B cell (primary cell): Measurements from ENCODE around the gene ERN1. TPM values are rescaled to one million over a fixed set of nuclear protein-coding genes. Genes with fewer than 3 reads are reported as not detected.

Experiments used
- ATAC-seq: fragments of 200-7000 bp; cut with Tn5 transposase; one replicate; pipeline ENCODE4 v1.10.0; 2021; ENCODE audit warnings: low read depth, mild to moderate bottlenecking, moderate number of reproducible peaks, moderate library complexity
- CTCF ChIA-PET: fragments of 350-600 bp; sonication (Branson Sonifier 250); formaldehyde crosslinking; loops from one replicate; lab custom pipeline; 2021; ENCODE audit warnings: antibody characterized with exemption, inconsistent platforms; lab: Charles Lee
- POLR2A ChIA-PET: fragments of 350-600 bp; sonication (Branson Sonifier 250); formaldehyde crosslinking; loops from one replicate; lab custom pipeline; 2021; ENCODE audit warnings: antibody characterized with exemption; lab: Charles Lee
- DNase-seq: peaks from one replicate; pipeline ENCODE4 v3.0.0; 2013
- H2AFZ ChIP-seq: 2 replicates; pipeline ENCODE4 v1.6.1; 2012; ENCODE audit warnings: mild to moderate bottlenecking, low read depth, low read length; ENCODE audit not compliant: insufficient read depth, poor library complexity, severe bottlenecking
- H3K27ac ChIP-seq, 2 donors: 1 replicate in 1 of 2; 2 replicates in 1 of 2; pipeline ENCODE4 v1.5.1; 2012 to 2013; ENCODE audit warnings: low read length in 2 of 2, mild to moderate bottlenecking in 2 of 2, moderate library complexity in 1 of 2
- H3K27me3 ChIP-seq, 4 experiments: fragments of 200-600 bp in 1 of 4; sonication (generic) in 1 of 4; replicated peaks in 1 of 4; 1 replicate in 2 of 4; 2 replicates in 2 of 4; pipeline versions ENCODE4 v1.6.1 to v1.7.0; 2013 to 2016; ENCODE audit warnings: low read length in 3 of 4, mild to moderate bottlenecking in 2 of 4, mixed read lengths in 1 of 4, moderate library complexity in 1 of 4; ENCODE audit not compliant: insufficient read depth in 4 of 4, control insufficient read depth in 3 of 4; ENCODE audit errors: control extremely low read depth in 1 of 4
- H3K36me3 ChIP-seq, 2 experiments: replicated peaks in 1 of 2; 1 replicate in 1 of 2; 2 replicates in 1 of 2; pipeline versions ENCODE4 v1.6.1 to v1.7.1; 2013; ENCODE audit warnings: low read length in 1 of 2; ENCODE audit not compliant: insufficient read depth in 2 of 2, control insufficient read depth in 1 of 2; ENCODE audit errors: control extremely low read depth in 1 of 2, extremely low read depth in 1 of 2
- H3K4me1 ChIP-seq, 2 donors: fragments of 200-600 bp in 1 of 2; sonication (generic) in 1 of 2; 1 replicate in 1 of 2; 2 replicates in 1 of 2; pipeline versions ENCODE4 v1.5.1 to v1.6.1; 2013 to 2017; ENCODE audit warnings: low read length in 2 of 2; ENCODE audit not compliant: control insufficient read depth in 2 of 2, insufficient read depth in 2 of 2
- H3K4me2 ChIP-seq: replicated peaks from 2 replicates; pipeline ENCODE3; 2012; ENCODE audit warnings: mild to moderate bottlenecking, low read depth, low read length; ENCODE audit not compliant: poor library complexity, severe bottlenecking
- H3K4me3 ChIP-seq, 5 experiments: fragments of 200-600 bp in 1 of 5; sonication (generic) in 1 of 5; 1 replicate in 3 of 5; 2 replicates in 2 of 5; pipeline versions ENCODE4 v1.5.1 to v1.7.0; 2011 to 2016; ENCODE audit warnings: low read length in 4 of 5, mild to moderate bottlenecking in 4 of 5, low read depth in 2 of 5, control low read depth in 1 of 5, moderate library complexity in 1 of 5; ENCODE audit not compliant: insufficient read depth in 1 of 5; ENCODE audit errors: control extremely low read depth in 1 of 5, extremely low read depth in 1 of 5
- H3K79me2 ChIP-seq: fragments of 200-600 bp; sonication (generic); one replicate; pipeline ENCODE4 v1.6.0; 2016; ENCODE audit warnings: low read length; ENCODE audit not compliant: control insufficient read depth, insufficient read depth
- H3K9ac ChIP-seq: fragments of 200-600 bp; sonication (generic); 2 replicates; pipeline ENCODE4 v1.6.1; 2017; ENCODE audit warnings: mild to moderate bottlenecking, low read length, moderate library complexity
- H3K9me3 ChIP-seq, 3 donors: one replicate each; pipeline versions ENCODE4 v1.6.1 to v1.7.1; 2013; ENCODE audit warnings: low read length in 2 of 3; ENCODE audit not compliant: control insufficient read depth in 2 of 3, insufficient read depth in 1 of 3; ENCODE audit errors: control extremely low read depth in 1 of 3
- H4K20me1 ChIP-seq: 2 replicates; pipeline ENCODE4 v1.6.0; 2012; ENCODE audit warnings: mild to moderate bottlenecking, low read length; ENCODE audit not compliant: insufficient read depth, control insufficient read depth, poor library complexity, severe bottlenecking
- H3K27ac Mint-ChIP-seq: one replicate; pipeline ENCODE4 v1.8.0; 2021; ENCODE audit warnings: mixed read lengths
- H3K27me3 Mint-ChIP-seq: one replicate; pipeline ENCODE4 v1.8.0; 2021; ENCODE audit warnings: mixed read lengths
- H3K4me1 Mint-ChIP-seq: one replicate; pipeline ENCODE4 v1.8.0; 2021; ENCODE audit warnings: mixed read lengths
- H3K4me3 Mint-ChIP-seq: one replicate; pipeline ENCODE4 v1.8.0; 2021; ENCODE audit warnings: mixed read lengths
- H3K9me3 Mint-ChIP-seq: one replicate; pipeline ENCODE4 v1.8.0; 2022; ENCODE audit warnings: mixed read lengths; ENCODE audit not compliant: insufficient read depth
- CTCF ChIP-seq: fragments of 200-600 bp; IDR thresholded peaks from one replicate; pipeline ENCODE4 v1.8.0; 2022; ENCODE audit warnings: antibody characterized with exemption, mild to moderate bottlenecking
- EZH2 ChIP-seq: IDR thresholded peaks from 2 replicates; pipeline ENCODE4 v1.6.1; 2012; ENCODE audit warnings: borderline replicate concordance, low read depth, mild to moderate bottlenecking, moderate library complexity, low read length; ENCODE audit not compliant: insufficient read depth, poor library complexity, severe bottlenecking
- WGBS: methylation state at CpG from one replicate; pipeline ENCODE4 v1.1.5; 2013; ENCODE audit warnings: missing lambda C conversion rate; ENCODE audit not compliant: insufficient coverage; 5-methylcytosine and 5-hydroxymethylcytosine counted together
- intact Hi-C: fragments of 100-400 bp; cut with micrococcal nuclease; formaldehyde crosslinking; loops from one replicate; pipeline ENCODE4 v1.10.0; 2022
- polyA plus RNA-seq: library from polyadenylated mRNA; depleted of rRNA; stranded (reverse); fragments of >200 nt; gene quantifications from 2 replicates; pipeline ENCODE4 v1.2.3, GENCODE V29; 2012
- total RNA-seq, 2 donors: library from RNA; stranded (reverse); fragments of 120-200 nt in 1 of 2; gene quantifications; 1 replicate in 1 of 2; 2 replicates in 1 of 2; pipeline versions ENCODE4 v1.2.3 to v1.2.4, GENCODE V29; 2013 to 2022

ERN1 gene
- total and polyA plus RNA-seq, 2 donors (not counting 1 experiment from before 2014, with no cell fraction given), result 7.0 to 19.4 TPM

GRCh38 chr17:64152428-64153125 is 22.6 kb upstream of the ERN1 start:
- Histone ChIP-seq H3K4me3 (no peak overlapping the region), H3K4me1 (no peaks in the 10 kb centered on the region), H3K4me2 (no peak overlapping the region), H3K9ac (no peak overlapping the region), H3K9me3 (no peaks in the 10 kb centered on the region), H2AFZ (no peak overlapping the region), H3K36me3 (peaks cover 1 to 3% of the 10 kb centered on the region in 2 experiments), H4K20me1 (no peaks in the 10 kb centered on the region), H3K27me3 (no peaks in the 10 kb centered on the region), H3K79me2 (no peaks in the 10 kb centered on the region), H3K27ac (no peak overlapping the region)
- WGBS, result 100% methylated on average over 2 of the region's 7 CpGs
- Mint-ChIP-seq H3K4me3 (no peak overlapping the region), H3K9me3 (no peaks in the 10 kb centered on the region), H3K27me3 (no peaks in the 10 kb centered on the region), H3K4me1 (no peaks in the 10 kb centered on the region), H3K27ac (no peak overlapping the region)
- no peak for TF ChIP-seq CTCF
- no peak for TF ChIP-seq EZH2
- POLR2A ChIA-PET, result no interaction called here
- intact Hi-C loops, result no loop called here
- CTCF ChIA-PET, result interaction anchor here (1.3 kb wide), 1 partner anchor 19 kb away, joined by 3 read pairs; no protein-coding TSS in a partner anchor
- ATAC-seq, result no peak
- DNase-seq, result no peak

- Histone ChIP-seq H2AFZ (no peak overlapping the region), H3K27me3 (no peaks in the 10 kb centered on the region), H3K27ac (no peak overlapping the region), H3K9me3 (no peaks in the 10 kb centered on the region), H3K4me2 (no peak overlapping the region), H3K36me3 (peaks cover 1 to 3% of the 10 kb centered on the region in 2 experiments), H3K9ac (no peak overlapping the region), H3K4me3 (no peak overlapping the region), H3K4me1 (peaks cover 10 to 13% of the 10 kb centered on the region in 2 donors), H3K79me2 (peaks cover 12% of the 10 kb centered on the region), H4K20me1 (no peaks in the 10 kb centered on the region)
- Mint-ChIP-seq H3K27me3 (no peaks in the 10 kb centered on the region), H3K4me3 (no peak overlapping the region), H3K4me1 (peaks cover 11% of the 10 kb centered on the region), H3K27ac (no peak overlapping the region), H3K9me3 (no peaks in the 10 kb centered on the region)
- DNase-seq, result no peak
- ChIA-PET CTCF (no interaction called here), POLR2A (no interaction called here)
- TF ChIP-seq EZH2, result no peak
- ATAC-seq, result no peak
- intact Hi-C loops, result no loop called here
- no CpG with 5 or more reads among the region's 1 CpG for WGBS
Measured at GRCh38 chr17:64151016-64151368, 21.0 kb upstream of the ERN1 start.
